ENCODE measurements around the gene HBEGF.

DNA sequence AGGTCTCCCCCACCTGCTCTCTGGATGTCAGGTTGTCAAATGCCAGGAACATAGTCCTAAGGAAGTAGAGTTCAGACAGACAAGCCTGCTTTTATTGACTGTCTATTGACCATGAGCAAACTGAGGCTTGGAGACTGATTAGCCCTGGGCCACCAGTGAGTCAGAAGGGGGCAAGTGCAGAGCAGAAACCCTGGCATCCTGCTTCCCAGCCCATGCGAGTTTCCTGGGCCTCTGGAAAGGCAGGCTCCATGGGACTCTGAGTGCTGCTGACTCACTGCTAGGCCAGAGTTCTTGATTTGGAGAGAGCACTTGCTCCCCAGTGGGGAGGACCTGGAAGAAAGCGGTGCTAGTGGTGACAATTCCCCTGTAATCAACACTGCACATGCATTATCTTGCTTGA, 2.8 kb upstream of the HBEGF start:
- TF ChIP-seq, protein P1, sequence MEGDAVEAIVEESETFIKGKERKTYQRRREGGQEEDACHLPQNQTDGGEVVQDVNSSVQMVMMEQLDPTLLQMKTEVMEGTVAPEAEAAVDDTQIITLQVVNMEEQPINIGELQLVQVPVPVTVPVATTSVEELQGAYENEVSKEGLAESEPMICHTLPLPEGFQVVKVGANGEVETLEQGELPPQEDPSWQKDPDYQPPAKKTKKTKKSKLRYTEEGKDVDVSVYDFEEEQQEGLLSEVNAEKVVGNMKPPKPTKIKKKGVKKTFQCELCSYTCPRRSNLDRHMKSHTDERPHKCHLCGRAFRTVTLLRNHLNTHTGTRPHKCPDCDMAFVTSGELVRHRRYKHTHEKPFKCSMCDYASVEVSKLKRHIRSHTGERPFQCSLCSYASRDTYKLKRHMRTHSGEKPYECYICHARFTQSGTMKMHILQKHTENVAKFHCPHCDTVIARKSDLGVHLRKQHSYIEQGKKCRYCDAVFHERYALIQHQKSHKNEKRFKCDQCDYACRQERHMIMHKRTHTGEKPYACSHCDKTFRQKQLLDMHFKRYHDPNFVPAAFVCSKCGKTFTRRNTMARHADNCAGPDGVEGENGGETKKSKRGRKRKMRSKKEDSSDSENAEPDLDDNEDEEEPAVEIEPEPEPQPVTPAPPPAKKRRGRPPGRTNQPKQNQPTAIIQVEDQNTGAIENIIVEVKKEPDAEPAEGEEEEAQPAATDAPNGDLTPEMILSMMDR (IDR thresholded peaks at IDR 0.05; ENCODE audit: insufficient read depth, low read length) = no peak
- no peak for TF ChIP-seq POLR2AphosphoS5 (IDR thresholded peaks at IDR 0.05; ENCODE audit: low read depth)
- TF ChIP-seq, protein P2, sequence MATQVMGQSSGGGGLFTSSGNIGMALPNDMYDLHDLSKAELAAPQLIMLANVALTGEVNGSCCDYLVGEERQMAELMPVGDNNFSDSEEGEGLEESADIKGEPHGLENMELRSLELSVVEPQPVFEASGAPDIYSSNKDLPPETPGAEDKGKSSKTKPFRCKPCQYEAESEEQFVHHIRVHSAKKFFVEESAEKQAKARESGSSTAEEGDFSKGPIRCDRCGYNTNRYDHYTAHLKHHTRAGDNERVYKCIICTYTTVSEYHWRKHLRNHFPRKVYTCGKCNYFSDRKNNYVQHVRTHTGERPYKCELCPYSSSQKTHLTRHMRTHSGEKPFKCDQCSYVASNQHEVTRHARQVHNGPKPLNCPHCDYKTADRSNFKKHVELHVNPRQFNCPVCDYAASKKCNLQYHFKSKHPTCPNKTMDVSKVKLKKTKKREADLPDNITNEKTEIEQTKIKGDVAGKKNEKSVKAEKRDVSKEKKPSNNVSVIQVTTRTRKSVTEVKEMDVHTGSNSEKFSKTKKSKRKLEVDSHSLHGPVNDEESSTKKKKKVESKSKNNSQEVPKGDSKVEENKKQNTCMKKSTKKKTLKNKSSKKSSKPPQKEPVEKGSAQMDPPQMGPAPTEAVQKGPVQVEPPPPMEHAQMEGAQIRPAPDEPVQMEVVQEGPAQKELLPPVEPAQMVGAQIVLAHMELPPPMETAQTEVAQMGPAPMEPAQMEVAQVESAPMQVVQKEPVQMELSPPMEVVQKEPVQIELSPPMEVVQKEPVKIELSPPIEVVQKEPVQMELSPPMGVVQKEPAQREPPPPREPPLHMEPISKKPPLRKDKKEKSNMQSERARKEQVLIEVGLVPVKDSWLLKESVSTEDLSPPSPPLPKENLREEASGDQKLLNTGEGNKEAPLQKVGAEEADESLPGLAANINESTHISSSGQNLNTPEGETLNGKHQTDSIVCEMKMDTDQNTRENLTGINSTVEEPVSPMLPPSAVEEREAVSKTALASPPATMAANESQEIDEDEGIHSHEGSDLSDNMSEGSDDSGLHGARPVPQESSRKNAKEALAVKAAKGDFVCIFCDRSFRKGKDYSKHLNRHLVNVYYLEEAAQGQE (IDR thresholded peaks at IDR 0.05; ENCODE audit: insufficient replicate concordance, low read depth) = no peak
- no peak for TF ChIP-seq GABPA (IDR thresholded peaks at IDR 0.05; ENCODE audit: low read depth)

Data from HL-60 (cell line).